GM19193 (cell line): ENCODE data around the gene LSAMP.

ENCODE experiments used
- POLR2A ChIP-seq: IDR thresholded peaks from 4 replicates; pipeline ENCODE4 v1.6.1; 2011; ENCODE audit not compliant: insufficient read depth, insufficient read length; ENCODE audit errors: extremely low read depth

Gene LSAMP

DNA sequence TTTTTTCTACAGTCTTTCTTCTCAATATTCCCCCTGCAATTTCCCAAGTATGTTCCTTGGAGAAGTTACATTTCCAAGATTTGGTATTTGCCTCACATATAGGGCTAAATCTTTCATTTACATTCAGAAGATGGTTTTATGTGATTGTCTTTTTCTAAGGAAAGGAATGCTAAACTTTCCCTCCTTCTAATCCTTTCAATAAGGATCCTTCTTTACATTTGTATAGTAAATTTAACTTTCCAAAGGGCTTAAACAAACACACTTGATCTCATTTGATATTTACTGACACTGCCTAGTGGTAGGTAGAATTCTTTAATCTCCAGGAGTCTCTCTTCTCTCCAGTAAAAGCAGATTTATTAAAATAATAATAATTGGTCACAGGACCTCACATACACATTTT is 185.3 kb downstream of the LSAMP start:
- TF ChIP-seq POLR2A = no peak

DNA sequence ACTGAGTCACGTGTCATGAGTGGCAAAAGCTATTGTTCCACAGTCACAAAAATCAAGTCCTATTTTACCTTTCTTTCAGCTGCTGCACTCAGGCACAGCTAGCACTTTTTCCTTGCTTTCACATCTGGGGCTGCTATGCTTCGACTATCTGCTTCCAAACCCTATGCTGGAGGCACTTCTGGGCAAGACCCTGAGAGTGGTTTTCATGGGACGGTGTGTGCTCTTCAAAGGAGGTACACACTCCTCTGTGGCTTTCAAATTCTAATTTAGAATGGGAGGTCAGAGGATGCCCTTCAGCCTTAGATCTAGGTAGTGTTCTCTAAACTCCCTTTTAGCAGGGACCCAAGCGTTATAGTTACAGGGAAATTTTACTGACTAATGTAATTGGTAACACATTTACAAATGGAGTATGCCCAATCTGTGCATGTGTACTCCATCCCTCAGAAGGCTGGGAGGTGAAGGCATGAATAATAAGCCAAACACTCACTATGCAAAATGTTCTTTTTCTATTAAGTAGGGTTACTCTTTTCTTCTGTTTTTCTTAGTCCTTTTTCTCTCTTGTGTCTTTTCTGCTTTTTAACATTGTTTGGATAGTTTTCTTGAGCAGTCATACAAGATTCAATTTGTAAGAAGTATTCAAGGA is 188.3 kb downstream of the LSAMP start:
- no peak for TF ChIP-seq POLR2A

DNA sequence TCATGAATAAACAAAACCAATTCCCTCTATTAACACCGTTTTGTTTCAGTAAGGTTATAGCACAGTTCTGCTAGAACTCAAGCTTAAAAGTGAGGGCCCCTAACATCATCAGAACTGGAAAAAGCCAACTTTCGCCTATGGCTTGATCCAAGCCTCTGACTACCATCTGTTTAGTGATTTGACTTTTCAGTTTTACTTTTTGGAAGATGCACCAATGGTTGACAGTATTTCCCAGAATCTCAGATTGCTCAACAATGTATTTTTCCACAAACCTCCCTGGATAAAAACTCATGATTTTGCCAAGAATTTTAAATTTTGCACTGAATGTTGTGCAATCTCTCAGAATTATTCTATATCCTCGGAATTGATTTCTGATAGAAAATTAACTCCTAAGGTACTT is 190.7 kb downstream of the LSAMP start:
- TF ChIP-seq POLR2A = no peak

DNA sequence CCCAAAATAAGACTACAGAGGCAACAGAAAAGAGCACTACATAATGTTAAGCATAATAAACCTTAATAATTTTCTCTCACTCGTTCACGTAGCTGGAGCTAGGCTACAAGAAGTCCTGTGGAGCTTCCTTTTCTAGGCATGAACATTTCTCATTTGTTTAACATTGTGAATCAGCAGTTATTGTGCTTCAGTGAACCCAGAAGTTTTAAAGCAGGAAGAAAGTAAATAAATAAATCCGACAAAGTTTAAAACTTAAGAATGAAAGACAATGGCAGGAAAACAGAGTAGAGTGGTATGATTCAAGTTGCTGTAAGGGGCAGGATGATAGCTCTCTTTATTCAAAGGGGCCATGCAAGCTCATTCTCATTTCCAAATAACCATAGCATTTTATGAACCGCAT is 191.8 kb downstream of the LSAMP start:
- TF ChIP-seq POLR2A = no peak

DNA sequence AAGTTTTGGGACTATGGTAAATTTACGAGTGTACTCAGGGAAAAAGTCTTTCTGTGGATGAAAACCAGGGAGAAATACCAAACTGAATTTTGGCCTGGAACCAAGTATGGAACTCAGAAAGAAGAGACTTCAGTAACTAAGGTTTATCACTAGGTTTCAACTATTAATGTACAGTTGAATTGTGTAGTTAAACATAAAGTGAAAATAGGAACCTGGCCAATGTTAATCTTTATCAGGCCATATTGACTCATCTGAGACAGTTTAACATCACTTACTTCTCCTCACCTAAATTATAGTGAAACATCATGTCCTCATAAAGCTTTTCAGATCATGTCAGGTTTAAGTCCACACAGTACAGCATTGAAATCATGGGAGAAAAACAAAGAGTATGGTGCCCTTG is 197.7 kb downstream of the LSAMP start:
- TF ChIP-seq POLR2A = no peak

DNA sequence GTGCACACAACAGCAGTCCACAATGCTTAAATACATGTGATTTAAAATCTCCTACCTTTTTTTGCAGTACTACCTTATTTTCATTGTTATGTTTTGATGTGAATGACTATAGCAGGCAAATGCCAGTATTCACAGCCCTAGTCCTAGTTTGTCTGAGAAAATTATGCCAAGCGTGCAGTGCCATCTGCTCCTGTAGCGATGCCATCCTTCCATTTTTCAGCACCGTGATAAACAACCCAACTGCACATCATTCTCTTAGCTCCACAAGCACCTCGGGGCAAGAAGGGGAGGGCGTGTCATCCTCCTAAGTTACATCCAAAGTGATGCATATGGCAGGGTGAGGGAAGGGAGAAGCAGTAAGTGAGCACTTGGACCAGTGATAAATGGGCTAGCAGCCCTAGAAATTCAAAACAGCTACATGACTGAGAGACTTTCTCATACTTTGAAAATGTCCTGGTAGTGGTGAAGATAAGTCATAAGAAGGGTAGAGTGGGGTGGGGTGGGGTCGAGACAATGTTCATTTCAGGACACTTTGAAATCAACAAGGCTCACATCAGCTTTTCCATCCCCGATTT is 198.8 kb downstream of the LSAMP start:
- TF ChIP-seq POLR2A = no peak

DNA sequence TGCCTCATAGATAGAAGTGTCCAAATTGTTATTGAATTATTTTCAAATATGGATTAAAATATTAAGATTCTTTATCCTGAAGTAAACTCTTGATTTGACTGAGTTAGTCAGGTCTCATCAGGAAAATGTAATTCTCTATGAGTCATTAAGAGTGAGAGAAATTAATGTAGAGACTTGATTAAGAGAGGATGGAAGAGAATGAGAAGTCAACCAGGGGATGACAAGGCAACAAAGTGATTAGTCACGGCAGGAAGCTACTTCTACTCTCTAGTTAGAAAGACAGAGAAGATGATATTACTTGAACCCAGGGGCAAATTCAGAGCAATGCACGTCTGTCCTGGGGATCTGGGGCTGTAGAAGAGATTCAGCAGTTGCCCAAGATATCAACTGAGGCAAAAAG is 202.5 kb downstream of the LSAMP start:
- no peak for TF ChIP-seq POLR2A

DNA sequence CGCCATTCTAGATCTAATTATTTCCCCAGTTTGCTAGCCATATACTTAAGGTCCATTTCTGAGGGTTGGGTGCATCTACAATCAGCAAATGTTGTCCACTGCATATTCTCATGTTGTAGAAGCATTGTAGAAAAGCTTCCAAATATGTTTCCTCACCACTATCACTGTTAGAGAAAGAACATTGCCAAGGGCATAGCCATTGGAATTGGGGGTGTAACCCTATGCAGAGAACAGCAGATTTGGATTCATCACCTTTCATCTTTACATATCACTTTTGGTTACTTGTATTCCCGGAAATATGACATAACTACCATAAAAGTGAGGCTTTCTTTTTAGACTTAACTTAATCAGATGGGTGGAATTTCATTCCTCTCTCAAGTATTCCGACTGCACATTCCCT is 203.6 kb downstream of the LSAMP start:
- TF ChIP-seq POLR2A = no peak

DNA sequence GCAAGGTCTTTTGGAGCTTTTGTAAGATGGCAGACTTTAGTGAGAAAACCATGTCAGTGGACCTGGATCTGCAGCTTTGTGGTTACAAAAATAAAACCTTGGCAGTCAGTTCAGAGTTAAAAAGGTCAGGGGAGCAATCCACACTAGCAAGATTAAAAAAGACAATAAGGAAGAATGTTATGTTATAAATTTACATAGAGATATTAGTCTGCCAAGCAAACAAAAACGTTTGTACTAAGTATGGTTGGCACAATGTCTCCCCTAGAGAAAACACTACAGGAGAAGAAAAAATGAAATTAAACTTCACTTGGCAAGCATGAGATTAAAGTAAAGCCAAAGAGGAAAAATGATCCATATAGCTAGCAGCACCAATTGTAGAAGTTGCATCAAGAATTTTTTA is 205.0 kb downstream of the LSAMP start:
- no peak for TF ChIP-seq POLR2A

DNA sequence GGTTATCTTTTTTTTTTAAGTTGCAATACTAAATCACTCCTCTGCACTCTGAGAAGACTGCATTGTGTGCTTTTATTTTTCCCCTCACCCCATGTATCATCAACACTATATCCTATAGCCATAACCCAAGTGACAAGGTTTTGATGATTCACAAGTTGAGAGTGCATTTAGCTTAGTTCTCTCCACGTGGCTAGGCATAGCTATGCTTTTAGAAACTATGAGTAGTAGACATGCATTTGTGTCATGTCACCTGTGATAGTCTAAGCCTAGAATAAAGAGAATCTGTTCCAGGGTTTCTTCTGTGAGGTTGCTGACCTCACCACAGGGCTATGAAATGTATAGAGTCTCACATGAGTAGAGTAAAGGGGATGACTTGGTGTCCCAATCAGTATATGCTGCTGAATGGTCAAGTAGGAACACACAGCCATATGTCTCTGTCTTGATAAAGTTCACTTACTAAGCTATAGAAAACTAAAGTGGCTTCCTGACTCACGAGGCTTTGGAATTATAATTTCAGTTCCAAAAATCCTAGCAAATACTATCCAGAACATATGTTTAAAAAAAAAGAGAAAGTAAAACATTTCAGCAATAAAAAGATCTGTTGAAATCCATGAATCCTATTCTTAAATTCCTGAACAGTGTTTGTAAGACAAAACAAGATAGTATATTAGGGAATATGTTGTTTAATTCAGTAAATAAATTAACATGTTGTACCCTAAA is 206.3 kb downstream of the LSAMP start:
- TF ChIP-seq POLR2A = no peak

DNA sequence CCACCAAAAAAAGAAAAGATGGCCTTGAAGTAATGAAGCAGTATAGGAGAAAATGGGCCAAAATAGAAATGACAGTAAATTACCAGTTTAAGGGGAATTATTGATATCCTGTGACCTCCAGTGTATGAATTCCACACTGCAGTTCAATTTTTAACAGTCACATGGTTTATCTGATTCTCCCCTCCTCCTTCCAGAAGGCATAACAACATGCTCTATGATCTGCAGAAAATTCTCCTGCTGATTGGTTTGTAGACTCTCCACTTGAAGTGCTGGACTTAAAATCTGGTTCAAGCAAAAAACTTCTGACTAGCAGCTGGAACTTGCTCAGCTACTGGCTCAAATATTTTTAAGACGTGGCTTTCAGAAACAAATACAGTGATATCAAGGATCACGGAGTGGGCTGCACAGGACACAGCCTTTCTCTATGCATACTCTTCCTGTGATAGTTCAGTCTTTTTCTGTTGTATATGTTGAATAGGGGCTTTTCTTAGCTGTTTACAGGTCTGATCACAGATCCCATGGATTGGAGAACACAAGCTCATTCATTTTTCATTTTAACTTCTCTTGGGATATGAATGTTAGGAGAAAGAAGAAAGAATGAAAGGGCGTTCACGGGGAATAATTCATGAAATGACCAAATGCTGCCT is 211.5 kb downstream of the LSAMP start:
- no peak for TF ChIP-seq POLR2A

DNA sequence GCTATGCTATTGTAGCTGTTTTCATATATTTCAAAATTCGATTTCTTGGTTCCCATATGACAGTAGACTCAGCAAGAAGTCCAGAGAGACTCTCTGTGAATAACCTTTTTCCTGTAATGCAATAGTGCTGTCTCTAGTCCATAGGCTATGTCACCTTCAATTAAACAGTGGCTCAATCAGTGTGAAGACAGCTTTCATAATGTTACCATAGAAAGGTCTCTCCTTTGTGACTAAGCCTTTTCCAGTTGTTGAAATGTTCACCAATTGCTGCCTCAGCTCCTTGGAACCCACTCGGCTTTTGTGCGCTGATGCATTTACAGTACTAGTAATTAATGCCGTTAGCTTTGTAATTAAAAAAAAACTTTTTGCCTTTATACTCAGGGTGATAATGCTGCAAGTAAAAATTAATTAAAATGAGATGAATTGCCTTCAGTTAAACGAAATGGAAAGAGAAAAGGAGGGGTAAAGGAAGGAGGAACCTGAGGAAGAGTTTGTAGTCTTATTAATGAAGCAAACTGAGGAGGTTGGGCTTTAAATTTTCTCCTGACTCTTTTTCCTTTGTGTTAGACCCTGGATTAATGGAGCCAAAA is 214.8 kb downstream of the LSAMP start:
- TF ChIP-seq POLR2A = no peak

DNA sequence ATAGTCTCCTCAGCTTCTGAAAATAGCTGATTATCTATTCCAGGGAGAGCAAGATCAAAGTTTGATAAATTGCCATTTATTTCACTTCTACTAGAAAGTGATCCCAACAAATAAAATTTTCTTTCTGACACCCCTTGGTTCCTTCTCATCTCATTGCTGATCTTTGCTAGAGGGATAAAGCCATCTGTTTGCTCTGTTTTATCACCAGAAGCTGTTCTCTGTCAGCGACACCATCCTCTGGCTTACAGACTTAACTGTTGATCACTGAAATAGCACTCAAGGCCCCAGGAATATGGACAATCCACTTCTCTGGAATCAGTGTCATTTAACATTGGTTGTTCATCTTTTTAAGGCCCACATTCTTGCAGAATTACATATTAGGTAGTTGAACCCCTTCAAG is 219.0 kb downstream of the LSAMP start:
- no peak for TF ChIP-seq POLR2A

DNA sequence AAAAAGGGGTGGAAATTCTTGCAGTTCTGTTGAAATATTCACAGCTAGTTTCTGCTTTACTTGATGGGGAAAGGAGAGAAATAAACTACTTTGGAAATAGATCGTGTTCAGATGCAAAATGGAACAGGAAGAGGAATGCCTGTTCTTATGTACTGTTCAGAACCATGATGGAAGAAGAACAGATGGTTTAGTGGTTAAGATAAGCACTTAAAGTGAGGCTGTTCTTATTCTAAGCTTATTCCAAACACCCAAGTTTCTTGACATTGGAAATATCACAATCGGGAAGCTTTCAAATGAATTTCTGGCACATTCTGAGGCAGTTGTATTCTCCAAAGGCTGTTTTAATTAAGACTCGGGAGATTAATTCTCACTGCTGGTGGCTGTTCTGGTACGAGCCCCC is 228.5 kb downstream of the LSAMP start:
- TF ChIP-seq POLR2A = no peak

DNA sequence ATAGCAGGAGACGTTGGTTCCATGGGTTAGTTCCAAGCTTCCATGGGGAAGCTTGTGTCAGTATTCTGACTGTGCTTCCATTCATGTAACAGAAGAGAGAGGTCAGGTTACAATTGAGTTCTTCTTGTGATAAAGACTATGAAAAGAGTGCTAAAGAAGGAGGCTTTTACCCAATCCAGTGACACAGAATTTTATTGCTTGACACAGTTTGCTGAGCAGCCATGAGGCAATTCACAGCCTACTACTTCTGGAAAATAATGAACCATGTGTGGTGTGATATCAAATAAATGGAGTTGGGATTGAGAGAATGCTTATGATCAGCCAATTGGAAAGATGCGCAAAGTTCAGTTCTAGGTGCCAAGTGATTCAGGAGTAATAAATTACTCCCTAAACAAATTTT is 233.4 kb downstream of the LSAMP start:
- TF ChIP-seq POLR2A = no peak
